ENCODE measurements around the gene PTCH2.

PTCH2 gene

DNA sequence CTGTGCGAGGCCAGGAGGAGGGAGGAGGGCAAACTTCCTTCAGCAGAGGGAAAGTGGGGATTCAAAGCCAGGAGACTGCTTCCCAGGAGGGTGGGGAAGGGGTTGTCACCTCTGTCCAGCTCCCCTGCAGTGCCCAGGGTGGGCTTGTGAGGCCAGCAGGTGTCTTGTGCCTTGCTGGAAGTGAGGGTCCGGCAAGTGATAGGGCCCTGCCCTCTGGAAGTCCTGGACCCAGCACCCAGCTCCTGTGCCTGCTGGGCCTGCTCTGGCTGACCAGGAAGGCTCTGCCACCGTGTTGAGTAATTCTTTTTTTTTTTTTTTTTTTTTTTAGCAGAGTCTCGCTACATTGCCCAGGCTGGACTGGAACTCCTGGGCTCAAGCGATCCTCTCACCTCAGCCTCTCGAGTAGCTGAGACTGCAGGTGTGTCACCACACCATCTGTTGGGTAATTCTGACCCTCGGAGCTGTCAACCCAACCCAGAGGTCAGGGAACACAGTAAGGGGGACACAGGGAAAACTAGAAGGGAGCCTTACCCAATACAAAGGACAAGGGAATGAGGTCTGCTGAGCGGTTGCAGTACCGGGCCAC lies 56.1 kb downstream of the PTCH2 start:
- no peak for DNase-seq (ENCODE audit: low spot score)

DNA sequence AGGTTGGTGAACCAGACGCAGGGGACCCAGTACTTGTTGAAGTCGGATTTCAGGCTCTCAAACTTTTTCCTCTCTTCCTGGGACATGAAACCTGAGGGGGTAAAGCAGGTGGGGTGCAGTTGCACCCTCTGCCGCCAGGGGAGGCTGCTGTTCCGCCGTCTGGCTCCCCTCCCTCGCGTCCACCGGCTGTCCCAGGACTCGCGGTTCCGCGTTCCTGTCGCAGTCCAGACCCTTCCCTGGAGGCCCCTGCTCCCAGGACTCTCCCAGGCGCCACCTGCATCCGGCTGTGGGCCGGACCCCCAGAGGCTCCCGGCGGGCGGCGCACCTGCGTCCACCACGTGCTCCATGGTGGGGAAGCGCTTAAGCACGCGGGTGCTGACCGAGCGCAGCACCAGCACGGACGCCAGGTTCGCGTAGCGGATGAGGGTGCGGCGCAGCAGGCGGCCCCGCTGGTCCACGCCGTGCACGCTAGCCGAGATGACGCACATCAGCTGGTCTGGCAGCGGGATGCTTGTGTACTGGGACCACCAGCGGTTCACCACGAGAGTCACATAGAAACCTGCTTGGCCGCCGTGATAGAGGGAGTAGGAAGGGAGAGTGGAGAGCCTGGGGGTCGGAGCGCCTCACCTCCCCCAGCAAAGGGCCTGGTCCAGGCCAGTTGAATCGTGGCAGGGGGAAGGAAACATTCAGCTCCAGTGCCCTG lies 56.8 kb downstream of the PTCH2 start:
- DNase-seq (ENCODE audit: low spot score) = peak; percentile 85
- TF ChIP-seq, protein P1, sequence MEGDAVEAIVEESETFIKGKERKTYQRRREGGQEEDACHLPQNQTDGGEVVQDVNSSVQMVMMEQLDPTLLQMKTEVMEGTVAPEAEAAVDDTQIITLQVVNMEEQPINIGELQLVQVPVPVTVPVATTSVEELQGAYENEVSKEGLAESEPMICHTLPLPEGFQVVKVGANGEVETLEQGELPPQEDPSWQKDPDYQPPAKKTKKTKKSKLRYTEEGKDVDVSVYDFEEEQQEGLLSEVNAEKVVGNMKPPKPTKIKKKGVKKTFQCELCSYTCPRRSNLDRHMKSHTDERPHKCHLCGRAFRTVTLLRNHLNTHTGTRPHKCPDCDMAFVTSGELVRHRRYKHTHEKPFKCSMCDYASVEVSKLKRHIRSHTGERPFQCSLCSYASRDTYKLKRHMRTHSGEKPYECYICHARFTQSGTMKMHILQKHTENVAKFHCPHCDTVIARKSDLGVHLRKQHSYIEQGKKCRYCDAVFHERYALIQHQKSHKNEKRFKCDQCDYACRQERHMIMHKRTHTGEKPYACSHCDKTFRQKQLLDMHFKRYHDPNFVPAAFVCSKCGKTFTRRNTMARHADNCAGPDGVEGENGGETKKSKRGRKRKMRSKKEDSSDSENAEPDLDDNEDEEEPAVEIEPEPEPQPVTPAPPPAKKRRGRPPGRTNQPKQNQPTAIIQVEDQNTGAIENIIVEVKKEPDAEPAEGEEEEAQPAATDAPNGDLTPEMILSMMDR (IDR thresholded peaks at IDR 0.05; ENCODE audit: extremely low read depth, missing control alignments) = peak; percentile 93

More for the DNA sequence above, 56.1 kb downstream of the PTCH2 start:
- TF ChIP-seq, protein P1 (IDR thresholded peaks at IDR 0.05; ENCODE audit: extremely low read depth, missing control alignments) = no peak

DNA sequence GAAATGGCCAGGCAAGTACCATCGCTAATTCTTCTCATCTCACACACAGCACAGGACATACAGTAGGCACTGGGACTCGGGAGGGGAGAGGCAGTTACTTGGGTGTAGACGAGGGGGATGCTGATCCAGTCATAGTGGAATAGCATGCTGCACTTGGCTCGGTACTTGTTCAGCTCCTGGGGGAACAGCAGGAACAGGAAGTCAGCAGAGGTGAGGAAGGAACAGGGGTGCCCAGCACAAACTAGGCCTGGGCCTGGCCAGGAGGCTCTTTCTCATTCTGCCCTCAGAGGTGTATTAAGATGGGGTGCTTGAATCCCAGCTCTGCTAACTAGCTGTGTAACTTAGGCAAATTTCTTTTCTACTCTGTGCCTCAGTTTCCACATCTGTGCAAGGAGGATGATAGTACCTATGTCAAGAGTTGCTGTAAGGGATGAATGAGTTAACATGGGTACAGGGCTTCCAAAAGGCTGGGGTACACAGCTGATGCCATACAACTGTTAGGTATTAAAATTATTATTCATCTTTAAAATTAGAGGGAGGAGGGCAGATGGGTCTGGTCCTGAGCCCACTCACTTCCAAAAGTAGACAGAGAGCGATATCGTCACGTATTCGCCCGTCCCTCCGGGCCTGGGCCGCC lies 57.4 kb downstream of the PTCH2 start:
- TF ChIP-seq, protein P1 (IDR thresholded peaks at IDR 0.05; ENCODE audit: extremely low read depth, missing control alignments) = no peak
- DNase-seq (ENCODE audit: low spot score) = no peak

DNA sequence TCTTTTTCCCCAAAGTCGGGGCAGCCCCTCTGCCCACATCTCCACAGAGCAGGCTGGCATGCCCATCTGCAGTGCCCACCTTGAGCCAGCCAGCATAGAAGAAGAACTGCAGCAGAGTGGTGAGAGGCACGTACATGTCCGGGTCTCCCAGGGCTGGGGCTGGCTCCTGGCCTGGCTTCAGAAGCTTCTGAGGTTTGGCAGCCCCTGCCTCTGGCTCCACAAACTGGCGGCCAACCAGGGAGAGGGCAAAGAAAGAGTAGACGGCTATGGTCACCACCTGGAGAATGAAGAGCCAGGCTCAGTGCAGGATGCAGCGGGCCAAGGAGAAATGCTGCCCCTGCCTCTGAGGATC lies 58.0 kb downstream of the PTCH2 start:
- TF ChIP-seq, protein P1 (IDR thresholded peaks at IDR 0.05; ENCODE audit: extremely low read depth, missing control alignments) = no peak
- no peak for DNase-seq (ENCODE audit: low spot score)

GRCh38 chr1:44784094-44785028 lies 58.7 kb downstream of the PTCH2 start:
- TF ChIP-seq, protein P1 (IDR thresholded peaks at IDR 0.05; ENCODE audit: extremely low read depth, missing control alignments) = no peak
- peak; percentile 68 for DNase-seq (ENCODE audit: low spot score)

DNA sequence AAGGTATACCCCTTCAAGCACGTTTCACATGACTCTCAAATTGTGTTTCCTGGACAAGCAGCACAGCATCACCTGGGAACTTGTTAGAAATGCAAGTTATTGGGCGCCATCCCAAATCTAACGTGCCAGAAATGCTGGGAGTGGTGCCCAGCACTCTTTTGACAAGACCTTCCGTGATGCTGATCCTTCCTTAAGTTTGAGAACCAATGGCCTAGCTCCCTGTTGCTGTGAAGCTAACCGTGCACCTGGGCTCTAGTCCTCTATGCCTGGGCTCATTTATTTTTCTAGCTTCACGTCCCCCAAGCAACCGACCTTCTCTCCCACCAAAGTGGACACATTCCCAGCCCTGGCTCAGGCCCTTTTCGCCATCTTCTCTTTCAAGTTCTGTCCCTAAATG lies 59.4 kb downstream of the PTCH2 start:
- TF ChIP-seq, protein P1 (IDR thresholded peaks at IDR 0.05; ENCODE audit: extremely low read depth, missing control alignments) = no peak
- no peak for DNase-seq (ENCODE audit: low spot score)

All from GM20000 (cell line).